Progenitor cell of endocrine pancreas (in vitro differentiated cells): Measurements from ENCODE around the gene CLEC2L. TPM values are rescaled to one million over a fixed set of nuclear protein-coding genes. Genes with fewer than 3 reads are reported as not detected.

Experiments
- DNase-seq: peaks from one replicate; pipeline ENCODE4 v3.0.0; 2021; ENCODE audit warnings: low spot score; ENCODE audit not compliant: unreplicated experiment
- H3K27ac Mint-ChIP-seq: 2 replicates; pipeline ENCODE4 v1.8.0; 2021; ENCODE audit warnings: mild to moderate bottlenecking, moderate library complexity, mixed read lengths
- H3K27me3 Mint-ChIP-seq: 2 replicates; pipeline ENCODE4 v1.8.0; 2021; ENCODE audit warnings: mixed read lengths
- H3K36me3 Mint-ChIP-seq: 2 replicates; pipeline ENCODE4 v1.8.0; 2022; ENCODE audit warnings: mixed read lengths; ENCODE audit not compliant: insufficient read depth
- H3K4me1 Mint-ChIP-seq: 2 replicates; pipeline ENCODE4 v1.8.0; 2021; ENCODE audit warnings: low read depth, mixed read lengths
- H3K4me3 Mint-ChIP-seq: 2 replicates; pipeline ENCODE4 v1.8.0; 2021; ENCODE audit warnings: low read depth, mild to moderate bottlenecking, moderate library complexity, mixed read lengths
- H3K9me3 Mint-ChIP-seq: 2 replicates; pipeline ENCODE4 v1.8.0; 2021; ENCODE audit warnings: low read depth, mixed read lengths
- total RNA-seq: library from RNA; stranded (reverse); gene quantifications from 2 replicates; pipeline ENCODE4 v1.2.1, GENCODE V29; 2021
- TF ChIP-seq, protein P1 (sequence below): fragments of 200-600 bp; sonication (generic); IDR thresholded peaks from one replicate; pipeline ENCODE4 v1.5.0; 2021; ENCODE audit warnings: antibody characterized with exemption, mild to moderate bottlenecking; ENCODE audit not compliant: unreplicated experiment

The CLEC2L gene
- total RNA-seq, 1 donor from 2014 or later: not detected

DNA sequence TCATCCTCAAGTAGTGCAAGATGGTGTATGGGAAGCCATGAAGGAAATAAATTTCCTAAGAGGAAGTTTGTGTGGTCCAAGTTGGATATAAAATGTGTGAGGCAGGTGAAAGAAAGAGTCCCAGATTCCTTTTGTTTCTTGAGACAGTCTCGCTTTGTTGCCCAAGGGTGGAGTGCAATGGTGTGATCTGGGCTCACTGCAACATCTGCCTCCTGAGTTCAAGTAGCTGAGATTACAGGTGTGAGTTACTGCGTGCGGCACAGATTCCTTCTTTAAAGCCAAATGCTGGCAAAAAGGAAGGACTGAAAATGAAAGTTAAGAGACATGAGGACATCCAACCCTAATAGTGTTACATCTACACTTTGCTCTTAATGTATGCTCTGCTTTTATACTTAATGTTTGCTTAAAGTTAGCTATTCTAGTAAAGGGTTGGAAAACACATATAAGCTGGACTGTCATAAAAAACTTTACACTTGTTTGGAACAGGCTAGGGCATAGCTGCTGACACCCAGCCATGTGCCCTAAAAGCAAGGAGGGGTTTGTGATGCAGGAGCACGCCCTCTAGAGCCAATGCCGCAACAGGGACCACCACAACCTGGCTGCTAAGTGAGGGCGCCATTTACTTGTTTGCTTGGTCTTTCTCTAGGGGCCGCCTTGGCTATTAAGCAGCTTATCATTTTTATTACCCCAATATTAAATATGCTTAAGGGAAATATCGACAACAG lies 34.5 kb downstream of the CLEC2L start:
- Mint-ChIP-seq H3K36me3 (peaks cover 7% of the 10 kb centered on the region), H3K9me3 (peaks cover 6% of the 10 kb centered on the region), H3K4me3 (no peak overlapping the region), H3K4me1 (no peaks in the 10 kb centered on the region), H3K27me3 (no peaks in the 10 kb centered on the region), H3K27ac (no peak overlapping the region)
- TF ChIP-seq, protein P1, sequence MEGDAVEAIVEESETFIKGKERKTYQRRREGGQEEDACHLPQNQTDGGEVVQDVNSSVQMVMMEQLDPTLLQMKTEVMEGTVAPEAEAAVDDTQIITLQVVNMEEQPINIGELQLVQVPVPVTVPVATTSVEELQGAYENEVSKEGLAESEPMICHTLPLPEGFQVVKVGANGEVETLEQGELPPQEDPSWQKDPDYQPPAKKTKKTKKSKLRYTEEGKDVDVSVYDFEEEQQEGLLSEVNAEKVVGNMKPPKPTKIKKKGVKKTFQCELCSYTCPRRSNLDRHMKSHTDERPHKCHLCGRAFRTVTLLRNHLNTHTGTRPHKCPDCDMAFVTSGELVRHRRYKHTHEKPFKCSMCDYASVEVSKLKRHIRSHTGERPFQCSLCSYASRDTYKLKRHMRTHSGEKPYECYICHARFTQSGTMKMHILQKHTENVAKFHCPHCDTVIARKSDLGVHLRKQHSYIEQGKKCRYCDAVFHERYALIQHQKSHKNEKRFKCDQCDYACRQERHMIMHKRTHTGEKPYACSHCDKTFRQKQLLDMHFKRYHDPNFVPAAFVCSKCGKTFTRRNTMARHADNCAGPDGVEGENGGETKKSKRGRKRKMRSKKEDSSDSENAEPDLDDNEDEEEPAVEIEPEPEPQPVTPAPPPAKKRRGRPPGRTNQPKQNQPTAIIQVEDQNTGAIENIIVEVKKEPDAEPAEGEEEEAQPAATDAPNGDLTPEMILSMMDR: no peak
- DNase-seq: no peak

DNA sequence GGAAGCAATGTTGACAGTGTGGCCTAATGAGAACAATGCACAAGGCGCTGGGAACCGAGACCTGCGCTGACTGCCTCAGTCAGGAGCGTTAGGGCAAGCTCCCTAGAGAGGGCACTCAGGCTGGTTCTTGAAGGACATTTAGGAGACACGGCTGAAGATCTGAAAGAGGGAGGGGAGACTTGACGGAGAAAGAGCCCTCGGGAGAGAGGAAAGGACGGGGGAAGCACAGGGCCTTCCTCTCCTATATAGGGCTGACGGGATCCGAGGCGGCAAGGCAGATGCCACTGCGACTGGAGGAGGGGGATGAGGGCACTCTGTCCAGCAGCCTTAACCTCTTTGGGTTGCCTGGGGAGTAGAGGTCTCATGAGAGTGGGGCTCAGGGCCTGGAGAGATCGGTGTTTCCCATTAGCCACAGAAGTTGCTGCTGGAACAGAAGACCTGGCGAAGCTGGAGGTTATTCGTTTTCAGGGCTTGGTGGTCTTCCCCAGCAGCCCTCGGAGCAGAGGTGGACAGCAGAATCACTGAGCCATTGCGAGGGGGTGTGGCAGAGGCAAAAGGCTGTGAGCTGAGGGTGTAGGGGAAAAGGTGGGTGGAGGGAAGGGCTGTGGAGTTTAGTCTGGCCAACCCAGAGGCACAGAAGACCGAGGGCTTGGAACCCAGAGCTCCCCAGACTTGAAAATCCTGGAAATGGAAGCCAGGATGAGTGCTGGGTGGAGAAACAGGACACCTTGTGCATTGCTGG lies 36.0 kb downstream of the CLEC2L start:
- Mint-ChIP-seq H3K9me3 (peaks cover 4% of the 10 kb centered on the region), H3K27me3 (no peaks in the 10 kb centered on the region), H3K4me1 (peaks cover 6% of the 10 kb centered on the region), H3K4me3 (no peak overlapping the region), H3K36me3 (peaks cover 16% of the 10 kb centered on the region), H3K27ac (no peak overlapping the region)
- TF ChIP-seq, protein P1: no peak
- DNase-seq: no peak

DNA sequence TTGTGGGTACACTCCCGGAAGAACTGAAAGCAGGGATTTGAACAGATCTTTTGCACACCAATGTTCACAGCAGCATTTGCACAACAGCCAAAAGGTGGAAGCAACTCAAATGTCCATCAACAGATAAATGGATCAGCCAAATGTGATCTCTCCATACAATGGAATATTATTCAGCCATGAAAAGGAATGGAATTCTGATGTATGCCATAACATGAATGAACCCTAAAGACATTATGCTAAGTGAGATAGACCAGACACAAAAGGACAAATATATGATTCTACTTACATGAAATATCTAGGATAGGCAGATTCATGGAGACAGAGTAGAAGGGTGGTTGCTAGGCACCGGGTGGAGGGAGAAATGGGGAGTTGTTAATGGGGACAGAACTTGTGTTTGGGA lies 36.7 kb downstream of the CLEC2L start:
- H3K27me3 Mint-ChIP-seq: no peaks in the 10 kb centered on the region
- TF ChIP-seq, protein P1: no peak
- H3K27ac Mint-ChIP-seq: no peak overlapping the region
- DNase-seq: no peak
- H3K9me3 Mint-ChIP-seq: peaks cover 4% of the 10 kb centered on the region
- peaks cover 17% of the 10 kb centered on the region for H3K36me3 Mint-ChIP-seq
- peaks cover 6% of the 10 kb centered on the region for H3K4me1 Mint-ChIP-seq
- no peak overlapping the region for H3K4me3 Mint-ChIP-seq

DNA sequence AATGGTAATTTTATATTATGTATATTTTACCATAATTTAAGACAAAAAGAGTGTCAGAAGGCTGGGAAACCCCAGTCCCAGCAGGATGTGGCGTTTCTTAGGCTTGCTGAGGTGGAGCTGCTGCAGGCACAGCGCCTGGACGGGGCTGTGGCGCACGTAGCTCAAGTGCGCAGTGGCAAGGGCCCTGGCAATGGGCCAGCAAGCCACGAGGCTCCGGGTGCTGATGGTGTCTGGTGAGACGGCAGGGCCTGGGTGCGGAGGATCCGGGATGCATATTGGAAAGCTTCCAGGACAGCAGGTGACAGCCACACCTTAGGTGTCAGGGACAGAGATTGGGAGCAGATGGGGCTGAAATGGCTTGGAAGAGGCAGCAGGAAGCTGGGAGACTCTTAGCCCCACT lies 37.2 kb downstream of the CLEC2L start:
- DNase-seq: no peak
- Mint-ChIP-seq H3K27ac (no peak overlapping the region), H3K4me1 (peaks cover 8% of the 10 kb centered on the region), H3K9me3 (peaks cover 4% of the 10 kb centered on the region), H3K4me3 (no peak overlapping the region), H3K36me3 (peaks cover 17% of the 10 kb centered on the region), H3K27me3 (no peaks in the 10 kb centered on the region)
- TF ChIP-seq, protein P1: no peak

DNA sequence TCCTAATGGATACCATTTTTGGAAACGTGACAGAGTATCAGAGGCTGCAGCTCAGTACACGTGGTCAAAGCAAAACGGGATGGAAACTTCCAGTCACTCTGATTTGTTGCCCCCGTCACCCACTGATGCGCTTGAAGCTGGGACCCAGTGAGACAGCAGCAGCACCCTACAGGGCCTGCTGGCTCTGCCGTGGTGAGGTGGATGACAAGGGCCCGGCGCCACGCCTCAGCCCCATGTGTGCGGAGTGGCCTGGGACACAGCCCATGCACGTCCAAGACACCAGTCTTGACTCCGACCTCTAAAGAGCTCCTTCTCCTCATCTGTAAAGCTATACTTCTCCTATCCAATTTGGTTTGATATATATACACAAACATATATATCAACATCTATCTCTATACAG lies 39.0 kb downstream of the CLEC2L start:
- Mint-ChIP-seq H3K27me3 (no peaks in the 10 kb centered on the region), H3K9me3 (peaks cover 4% of the 10 kb centered on the region), H3K27ac (no peak overlapping the region), H3K4me3 (no peak overlapping the region), H3K36me3 (peaks cover 24% of the 10 kb centered on the region), H3K4me1 (peaks cover 8% of the 10 kb centered on the region)
- TF ChIP-seq, protein P1: no peak
- DNase-seq: no peak
